GM12874 (cell line): Measurements from ENCODE around the gene DNAI1.

Source experiments
- TF ChIP-seq, protein P1 (sequence below): IDR thresholded peaks from 2 replicates; pipeline ENCODE4 v1.5.1; 2011; ENCODE audit warnings: low read depth, mild to moderate bottlenecking, control low read depth, low read length, moderate library complexity; ENCODE audit not compliant: insufficient read depth

The DNAI1 gene

DNA sequence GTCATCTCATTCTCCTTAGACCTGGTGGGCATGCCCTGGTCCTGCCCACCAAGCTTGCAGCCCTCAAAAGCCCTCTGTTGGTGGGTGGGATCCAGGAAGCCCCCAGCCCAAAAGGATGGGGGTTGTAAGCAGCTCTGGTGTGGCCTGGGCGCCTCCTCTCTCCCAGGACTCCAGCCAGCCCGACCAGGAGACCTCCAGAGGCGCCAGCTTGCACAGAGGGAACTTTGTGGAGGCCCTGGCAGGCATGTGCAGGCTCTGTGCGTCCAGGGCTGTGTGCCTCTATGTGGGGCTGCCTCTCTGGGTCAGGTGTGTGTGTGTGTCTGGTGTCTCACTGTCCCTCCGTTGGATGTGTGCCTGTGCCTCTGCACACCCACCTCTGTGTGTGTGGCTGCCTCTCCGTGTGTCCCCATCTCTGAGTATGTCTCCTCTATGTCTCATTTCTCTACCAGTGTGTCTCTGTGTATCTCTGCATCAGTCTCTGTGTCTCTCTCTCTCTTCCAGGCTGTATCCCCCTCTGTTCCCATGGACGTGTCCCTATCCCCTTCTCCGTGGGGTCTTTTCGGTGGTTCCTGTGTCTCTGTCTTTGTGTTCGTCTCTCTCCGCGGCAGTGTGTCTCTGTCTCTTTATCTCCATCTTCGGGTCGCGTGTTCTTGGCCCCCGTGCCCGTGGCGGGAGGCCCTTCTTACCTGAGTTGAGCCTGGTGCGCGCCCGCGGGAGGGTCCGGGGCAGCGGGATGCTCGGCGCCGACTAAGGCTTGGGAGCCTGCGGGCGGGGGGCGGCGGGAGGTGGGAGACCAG lies 63.7 kb downstream of the DNAI1 start:
- TF ChIP-seq, protein P1, sequence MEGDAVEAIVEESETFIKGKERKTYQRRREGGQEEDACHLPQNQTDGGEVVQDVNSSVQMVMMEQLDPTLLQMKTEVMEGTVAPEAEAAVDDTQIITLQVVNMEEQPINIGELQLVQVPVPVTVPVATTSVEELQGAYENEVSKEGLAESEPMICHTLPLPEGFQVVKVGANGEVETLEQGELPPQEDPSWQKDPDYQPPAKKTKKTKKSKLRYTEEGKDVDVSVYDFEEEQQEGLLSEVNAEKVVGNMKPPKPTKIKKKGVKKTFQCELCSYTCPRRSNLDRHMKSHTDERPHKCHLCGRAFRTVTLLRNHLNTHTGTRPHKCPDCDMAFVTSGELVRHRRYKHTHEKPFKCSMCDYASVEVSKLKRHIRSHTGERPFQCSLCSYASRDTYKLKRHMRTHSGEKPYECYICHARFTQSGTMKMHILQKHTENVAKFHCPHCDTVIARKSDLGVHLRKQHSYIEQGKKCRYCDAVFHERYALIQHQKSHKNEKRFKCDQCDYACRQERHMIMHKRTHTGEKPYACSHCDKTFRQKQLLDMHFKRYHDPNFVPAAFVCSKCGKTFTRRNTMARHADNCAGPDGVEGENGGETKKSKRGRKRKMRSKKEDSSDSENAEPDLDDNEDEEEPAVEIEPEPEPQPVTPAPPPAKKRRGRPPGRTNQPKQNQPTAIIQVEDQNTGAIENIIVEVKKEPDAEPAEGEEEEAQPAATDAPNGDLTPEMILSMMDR, result no peak

DNA sequence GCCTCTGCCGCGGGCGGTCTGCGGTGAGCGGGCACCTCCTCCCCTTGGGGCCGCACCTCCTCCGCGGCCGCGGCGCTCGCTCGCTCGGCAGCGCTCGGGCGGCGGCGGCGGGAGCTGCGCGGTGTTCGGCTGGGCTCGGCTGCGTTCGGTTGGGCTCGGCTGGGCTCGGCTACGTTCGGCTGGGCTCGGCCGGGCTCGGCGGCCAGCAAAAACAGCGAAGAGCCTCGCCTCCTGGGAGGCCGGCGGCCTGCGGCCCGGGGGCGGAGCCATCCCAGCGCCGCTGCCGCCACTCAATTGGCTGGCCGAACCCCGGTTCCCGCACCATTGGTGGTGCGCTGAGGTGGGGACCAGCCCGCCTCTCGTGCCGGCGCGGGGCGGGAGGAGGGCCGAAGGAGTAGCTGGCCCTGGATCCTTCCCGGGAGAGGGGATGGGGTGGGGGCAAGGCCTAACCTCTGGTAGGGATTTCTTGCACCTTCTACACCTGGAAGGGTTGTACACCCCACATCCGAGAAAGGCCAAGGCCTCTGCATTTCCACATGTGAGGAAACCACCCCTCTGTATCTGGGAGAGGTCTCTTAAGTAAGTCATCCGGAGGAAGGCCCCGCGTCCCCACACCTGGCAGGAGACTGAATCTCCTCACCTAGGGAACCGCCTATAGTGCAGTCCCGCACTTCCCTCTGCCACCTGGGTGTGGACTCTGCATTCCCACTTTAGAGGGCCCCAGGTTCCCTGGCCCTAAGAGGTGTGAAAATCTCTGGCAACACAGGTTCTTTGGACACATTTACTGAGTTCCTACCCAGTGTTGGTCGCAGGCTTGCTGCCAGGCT lies 64.6 kb downstream of the DNAI1 start, which contains the start of gene ENHO:
Gene ENHO, minus strand, starts transcription at position 20 of the 827 bp plus-strand sequence. CDS start 1,295 bp downstream, outside the sequence.
- TF ChIP-seq, protein P1, result no peak

DNA sequence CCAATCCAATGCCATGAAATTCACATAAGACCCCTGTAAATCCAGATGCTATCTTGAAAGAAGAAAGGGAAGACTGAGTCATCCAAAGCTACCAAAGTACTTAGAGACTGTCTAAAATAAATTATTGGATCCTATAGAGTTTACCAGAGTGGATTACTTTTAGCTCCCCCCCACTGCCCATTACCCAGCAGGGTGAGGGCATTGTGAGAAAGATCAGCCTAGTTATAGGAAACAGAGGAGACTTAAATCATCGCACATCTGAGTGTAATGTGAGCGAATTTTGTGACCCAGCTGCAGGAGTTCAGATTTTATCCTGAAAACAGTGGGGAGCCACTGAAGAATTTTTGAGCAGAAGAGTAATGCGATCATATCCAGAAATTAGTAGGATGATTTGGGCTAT lies 65.7 kb downstream of the DNAI1 start:
- TF ChIP-seq, protein P1, result no peak

GRCh38 chr9:34526026-34526425 lies 67.4 kb downstream of the DNAI1 start:
- TF ChIP-seq, protein P1, result no peak

- TF ChIP-seq, protein P1, result no peak
These were observed 78.1 kb downstream of the DNAI1 start for GRCh38 chr9:34536685-34537084.

DNA sequence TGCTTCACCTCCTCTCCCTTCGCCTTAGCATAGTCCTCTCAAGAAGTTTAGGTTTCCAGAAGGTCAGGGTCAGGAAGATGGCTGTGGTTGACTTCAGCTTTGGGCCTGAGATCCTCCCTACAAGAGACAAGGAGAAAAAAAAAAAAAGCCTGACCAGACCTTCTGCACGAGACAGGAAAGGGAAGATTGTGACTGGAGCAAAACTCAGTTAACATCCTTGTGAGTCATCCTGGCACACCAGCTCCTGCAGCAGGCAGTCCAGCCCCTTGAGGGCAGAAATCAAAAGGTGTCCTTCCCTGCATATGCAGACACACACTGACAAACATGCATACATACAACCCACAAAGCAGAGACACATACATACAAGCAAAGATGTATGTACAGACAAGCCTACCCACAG lies 82.2 kb downstream of the DNAI1 start:
- TF ChIP-seq, protein P1, result no peak

- TF ChIP-seq, protein P1, result no peak
These were observed 82.9 kb downstream of the DNAI1 start for GRCh38 chr9:34541540-34541939.
